Thoracic aorta (tissue), 2 donors: ENCODE data around the gene IMPDH2. TPM values are rescaled to one million over a fixed set of nuclear protein-coding genes. Genes with fewer than 3 reads are reported as not detected.

Experiments
- ATAC-seq: fragments of 150-250 bp; one replicate; pipeline ENCODE4 v1.8.0; 2017; ENCODE audit warnings: low read depth; ENCODE audit not compliant: insufficient number of reproducible peaks, low FRiP score
- DNase-seq: peaks from one replicate; pipeline ENCODE4 v3.0.0-alpha.2; 2020; ENCODE audit warnings: low spot score
- H3K27ac ChIP-seq, 2 donors: fragments of 200-600 bp; sonication (generic); 1 replicate in 1 of 2; 2 replicates in 1 of 2; pipeline ENCODE4 v1.5.1; 2016; ENCODE audit warnings: mild to moderate bottlenecking in 2 of 2, moderate library complexity in 2 of 2
- H3K27me3 ChIP-seq: fragments of 200-600 bp; sonication (generic); replicated peaks from 2 replicates; pipeline ENCODE4 v1.6.0; 2016; ENCODE audit warnings: mild to moderate bottlenecking; ENCODE audit not compliant: insufficient read depth
- H3K36me3 ChIP-seq: fragments of 200-600 bp; sonication (generic); one replicate; pipeline ENCODE4 v1.5.1; 2016
- H3K4me1 ChIP-seq, 2 donors: fragments of 200-600 bp; sonication (generic); 1 replicate in 1 of 2; 2 replicates in 1 of 2; pipeline versions ENCODE4 v1.5.1 to v1.6.0; 2016; ENCODE audit warnings: low read depth in 2 of 2, mild to moderate bottlenecking in 1 of 2; ENCODE audit not compliant: control insufficient read depth in 1 of 2
- H3K4me3 ChIP-seq: fragments of 200-600 bp; sonication (generic); 2 replicates; pipeline ENCODE4 v1.5.1; 2016; ENCODE audit warnings: mild to moderate bottlenecking
- H3K9me3 ChIP-seq: fragments of 200-600 bp; sonication (generic); 2 replicates; pipeline ENCODE4 v1.5.1; 2016
- total RNA-seq, 2 donors: library from RNA; depleted of rRNA; stranded (reverse); fragments of >200 nt; gene quantifications; one replicate each; pipeline versions ENCODE4 v1.1.0 to v1.2.3, GENCODE V29; 2016
- TF ChIP-seq, protein P1 (sequence below): fragments of 200-600 bp; sonication (generic); IDR thresholded peaks from one replicate; pipeline ENCODE4 v1.5.1; 2019; ENCODE audit warnings: antibody characterized with exemption

Gene IMPDH2
- total RNA-seq, 2 donors from 2014 or later = 56.0 to 96.2 TPM

DNA sequence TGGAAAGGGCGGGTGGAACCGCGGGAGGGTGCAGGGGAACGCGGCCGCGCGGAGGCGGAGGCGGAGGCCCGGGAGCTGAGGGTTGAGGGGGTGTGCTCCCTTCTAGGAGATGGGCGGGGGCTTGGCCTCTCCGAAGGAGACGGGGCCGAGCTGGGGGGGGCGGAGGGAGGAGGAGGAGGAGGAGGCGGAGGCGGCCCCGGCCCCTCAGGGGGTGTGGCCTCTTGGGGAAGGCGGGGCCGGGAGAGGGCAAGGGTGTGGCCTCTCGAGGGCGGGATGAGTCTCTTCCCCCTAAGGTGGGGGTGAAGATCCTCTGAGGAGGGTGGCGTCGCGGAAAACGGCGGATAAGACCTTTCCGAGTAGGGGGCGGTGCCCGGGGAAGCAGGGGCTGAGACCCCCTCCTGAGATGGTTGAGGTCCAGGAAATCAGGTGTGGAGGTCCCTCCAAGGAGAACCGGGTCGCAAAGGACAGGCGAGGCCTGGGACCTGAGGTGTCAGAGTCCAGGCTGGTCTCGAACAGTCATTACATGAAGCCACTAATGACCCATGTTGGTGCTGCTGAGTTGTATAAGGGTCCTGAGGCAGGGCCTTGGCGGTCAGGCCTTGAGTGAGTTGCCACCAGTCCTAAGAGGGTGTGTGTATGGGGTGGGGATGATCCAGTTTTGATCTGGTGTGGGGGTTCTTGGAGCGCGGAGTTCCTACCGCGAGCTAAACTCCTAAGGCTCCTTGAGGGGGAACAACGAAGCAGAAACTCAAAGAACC is 21.2 kb downstream of the IMPDH2 start:
- Histone ChIP-seq H3K4me3 (peak overlapping the region; percentile 91), H3K36me3 (peaks cover 8% of the 10 kb centered on the region), H3K9me3 (no peaks in the 10 kb centered on the region), H3K4me1 (peaks cover 5 to 21% of the 10 kb centered on the region in 2 donors), H3K27me3 (no peaks in the 10 kb centered on the region), H3K27ac (peak overlapping the region; percentile 97)
- DNase-seq (no peak), ATAC-seq (peak; percentile 53)
- TF ChIP-seq, protein P1, sequence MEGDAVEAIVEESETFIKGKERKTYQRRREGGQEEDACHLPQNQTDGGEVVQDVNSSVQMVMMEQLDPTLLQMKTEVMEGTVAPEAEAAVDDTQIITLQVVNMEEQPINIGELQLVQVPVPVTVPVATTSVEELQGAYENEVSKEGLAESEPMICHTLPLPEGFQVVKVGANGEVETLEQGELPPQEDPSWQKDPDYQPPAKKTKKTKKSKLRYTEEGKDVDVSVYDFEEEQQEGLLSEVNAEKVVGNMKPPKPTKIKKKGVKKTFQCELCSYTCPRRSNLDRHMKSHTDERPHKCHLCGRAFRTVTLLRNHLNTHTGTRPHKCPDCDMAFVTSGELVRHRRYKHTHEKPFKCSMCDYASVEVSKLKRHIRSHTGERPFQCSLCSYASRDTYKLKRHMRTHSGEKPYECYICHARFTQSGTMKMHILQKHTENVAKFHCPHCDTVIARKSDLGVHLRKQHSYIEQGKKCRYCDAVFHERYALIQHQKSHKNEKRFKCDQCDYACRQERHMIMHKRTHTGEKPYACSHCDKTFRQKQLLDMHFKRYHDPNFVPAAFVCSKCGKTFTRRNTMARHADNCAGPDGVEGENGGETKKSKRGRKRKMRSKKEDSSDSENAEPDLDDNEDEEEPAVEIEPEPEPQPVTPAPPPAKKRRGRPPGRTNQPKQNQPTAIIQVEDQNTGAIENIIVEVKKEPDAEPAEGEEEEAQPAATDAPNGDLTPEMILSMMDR = no peak

DNA sequence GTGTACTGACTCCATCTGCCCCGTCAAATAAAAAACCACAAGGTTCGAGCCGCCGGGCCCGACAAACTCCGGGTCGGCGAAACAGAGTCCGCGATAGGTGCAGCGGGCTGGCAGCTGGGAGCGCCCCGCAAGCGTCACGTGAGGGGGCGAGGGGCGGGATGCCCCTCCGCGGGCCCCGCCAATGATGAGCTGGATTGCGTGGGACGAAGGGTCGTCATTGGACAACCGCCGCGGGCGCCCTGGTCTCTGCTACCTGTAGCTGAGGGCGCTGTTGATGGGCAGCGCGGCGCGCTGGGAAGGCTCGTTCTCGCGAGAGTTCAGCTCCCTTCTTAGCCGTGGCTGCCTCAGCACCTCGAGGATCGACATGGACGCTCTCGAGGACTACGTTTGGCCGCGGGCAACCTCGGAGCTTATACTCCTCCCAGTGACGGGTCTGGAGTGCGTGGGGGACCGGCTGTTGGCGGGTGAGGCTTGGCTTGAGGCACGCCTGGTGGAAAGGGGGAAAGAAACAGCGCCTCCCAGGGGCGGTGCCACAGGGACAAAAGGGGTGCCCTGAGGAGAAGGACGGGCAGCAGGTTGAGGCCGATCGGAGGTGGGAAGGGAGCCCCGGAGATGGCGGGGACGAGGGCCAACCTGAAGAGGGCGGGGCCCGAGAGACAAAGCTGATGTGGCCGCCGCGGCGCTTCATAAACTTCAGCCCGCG is 22.0 kb downstream of the IMPDH2 start, which contains the start of gene WDR6:
WDR6 (plus strand) TSS at position 324 of the 703 bp plus-strand sequence; CDS start at position 365, 41 bp downstream.
- peak; percentile 80 for ATAC-seq
- peaks cover 5 to 21% of the 10 kb centered on the region in 2 donors for H3K4me1 ChIP-seq
- H3K27ac ChIP-seq = peak within 1 kb of the TSS; percentile 97
- peak; percentile 93 for DNase-seq
- H3K9me3 ChIP-seq = no peaks in the 10 kb centered on the region
- peaks cover 4% of the 10 kb centered on the region for H3K36me3 ChIP-seq
- TF ChIP-seq, protein P1 = no peak
- H3K27me3 ChIP-seq = no peaks in the 10 kb centered on the region
- H3K4me3 ChIP-seq = peak within 1 kb of the TSS; percentile 91

DNA sequence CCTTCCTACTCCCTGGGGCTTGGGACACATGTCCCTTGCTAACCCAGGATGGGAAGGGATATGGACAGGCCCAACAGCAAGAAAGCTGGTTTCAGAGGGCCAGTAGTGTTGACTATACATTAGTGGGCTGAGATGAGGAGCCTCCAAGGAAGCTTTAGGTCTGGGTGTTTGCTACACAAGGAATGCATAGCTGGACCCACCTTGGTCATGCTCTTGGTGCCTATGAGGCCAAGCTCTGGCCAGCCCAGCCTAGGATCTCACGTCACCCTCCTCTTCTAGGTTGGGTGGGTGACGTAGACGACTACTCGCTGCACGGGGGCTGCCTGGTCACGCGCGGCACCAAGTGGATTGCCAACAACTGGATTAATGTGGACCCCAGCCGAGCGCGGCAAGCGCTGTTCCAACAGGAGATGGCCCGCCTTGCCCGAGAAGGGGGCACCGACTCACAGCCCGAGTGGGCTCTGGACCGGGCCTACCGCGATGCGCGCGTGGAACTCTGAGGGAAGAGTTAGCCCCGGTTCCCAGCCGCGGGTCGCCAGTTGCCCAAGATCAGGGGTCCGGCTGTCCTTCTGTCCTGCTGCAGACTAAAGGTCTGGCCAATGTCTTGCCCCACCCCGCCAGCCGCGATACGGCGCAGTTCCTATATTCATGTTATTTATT is 22.7 kb downstream of the IMPDH2 start:
- H3K27me3 ChIP-seq = no peaks in the 10 kb centered on the region
- peaks cover 5 to 21% of the 10 kb centered on the region in 2 donors for H3K4me1 ChIP-seq
- H3K9me3 ChIP-seq = no peaks in the 10 kb centered on the region
- no peaks in the 10 kb centered on the region for H3K36me3 ChIP-seq
- TF ChIP-seq, protein P1 = no peak
- H3K27ac ChIP-seq = peak overlapping the region; percentile 88 to 97
- peak overlapping the region; percentile 91 for H3K4me3 ChIP-seq
- ATAC-seq (peak; percentile 2), DNase-seq (no peak)

DNA sequence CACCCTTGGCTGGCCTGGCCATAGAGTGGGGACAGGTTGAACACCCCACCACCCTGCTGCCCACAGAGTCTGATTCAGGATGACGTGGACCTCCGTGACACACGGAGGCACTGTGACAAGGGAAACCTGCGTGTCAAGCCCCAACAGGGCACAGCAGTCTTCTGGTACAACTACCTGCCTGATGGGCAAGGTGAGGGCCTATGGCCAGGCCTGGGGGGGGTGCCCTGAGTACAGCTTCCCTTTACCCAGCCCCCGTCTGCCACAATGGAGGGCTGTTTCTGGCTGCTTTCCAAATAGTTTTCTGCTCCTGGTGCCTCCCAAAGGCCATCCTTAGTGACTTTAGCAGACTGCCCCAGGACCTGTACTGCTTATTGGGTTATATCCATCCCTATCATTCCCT is 23.2 kb downstream of the IMPDH2 start:
- no peak for DNase-seq
- H3K27ac ChIP-seq = peak overlapping the region; percentile 88 to 97

More for the DNA sequence above, 23.2 kb downstream of the IMPDH2 start:
- no peaks in the 10 kb centered on the region for H3K9me3 ChIP-seq
- no peaks in the 10 kb centered on the region for H3K36me3 ChIP-seq
- H3K27me3 ChIP-seq = no peaks in the 10 kb centered on the region
- peaks cover 5 to 21% of the 10 kb centered on the region in 2 donors for H3K4me1 ChIP-seq
- peak overlapping the region; percentile 91 for H3K4me3 ChIP-seq
- TF ChIP-seq, protein P1 = no peak
- ATAC-seq = no peak
